SK-N-MC (cell line): ENCODE data around the gene WFIKKN1.

ENCODE experiments used
- DNase-seq: peaks from one replicate; pipeline ENCODE4 v3.0.0-alpha.2; 2011; ENCODE audit warnings: low read depth, low spot score
- H3K27ac ChIP-seq: fragments of 200-600 bp; sonication (generic); 2 replicates; pipeline ENCODE4 v1.5.1; 2016; ENCODE audit warnings: mixed run types
- H3K36me3 ChIP-seq: fragments of 200-600 bp; sonication (generic); 2 replicates; pipeline ENCODE4 v1.6.1; 2017; ENCODE audit warnings: antibody characterized with exemption, low read length, mixed read lengths; ENCODE audit not compliant: insufficient read depth
- H3K4me3 ChIP-seq: fragments of 200-600 bp; sonication (generic); 2 replicates; pipeline ENCODE4 v1.5.1; 2016
- H3K9ac ChIP-seq: fragments of 200-600 bp; sonication (generic); 2 replicates; pipeline ENCODE4 v1.8.0; 2017; ENCODE audit warnings: mixed run types, mixed read lengths; ENCODE audit not compliant: insufficient read length
- H3K9me3 ChIP-seq: fragments of 200-600 bp; sonication (generic); 2 replicates; pipeline ENCODE4 v1.6.1; 2017; ENCODE audit warnings: low read depth, mild to moderate bottlenecking, antibody characterized with exemption, low read length, moderate library complexity, mixed read lengths
- EZH2 ChIP-seq: fragments of 200-600 bp; sonication (generic); IDR thresholded peaks from one replicate; pipeline ENCODE4 v1.6.1; 2017; ENCODE audit warnings: antibody characterized with exemption
- FOXP2 ChIP-seq: optimal IDR thresholded peaks from 2 replicates; pipeline ENCODE3; 2011; ENCODE audit warnings: mild to moderate bottlenecking, moderate library complexity; ENCODE audit not compliant: insufficient read depth; ENCODE audit errors: extremely low read length, control extremely low read depth
- POLR2AphosphoS5 ChIP-seq: IDR thresholded peaks from 2 replicates; pipeline ENCODE4 v1.6.1; 2012; ENCODE audit warnings: mild to moderate bottlenecking, low read depth, low read length, borderline replicate concordance

The WFIKKN1 gene

GRCh38 chr16:669666-670065 is 38.9 kb downstream of the WFIKKN1 start:
- H3K9me3 ChIP-seq = no peaks in the 10 kb centered on the region
- no peak for DNase-seq
- peaks cover 49% of the 10 kb centered on the region; the same call in 1 of the 2 replicates for H3K36me3 ChIP-seq
- H3K9ac ChIP-seq = no peak overlapping the region
- no peak overlapping the region for H3K4me3 ChIP-seq
- TF ChIP-seq POLR2AphosphoS5 (no peak), FOXP2 (no peak), EZH2 (no peak)
- H3K27ac ChIP-seq = no peak overlapping the region

DNA sequence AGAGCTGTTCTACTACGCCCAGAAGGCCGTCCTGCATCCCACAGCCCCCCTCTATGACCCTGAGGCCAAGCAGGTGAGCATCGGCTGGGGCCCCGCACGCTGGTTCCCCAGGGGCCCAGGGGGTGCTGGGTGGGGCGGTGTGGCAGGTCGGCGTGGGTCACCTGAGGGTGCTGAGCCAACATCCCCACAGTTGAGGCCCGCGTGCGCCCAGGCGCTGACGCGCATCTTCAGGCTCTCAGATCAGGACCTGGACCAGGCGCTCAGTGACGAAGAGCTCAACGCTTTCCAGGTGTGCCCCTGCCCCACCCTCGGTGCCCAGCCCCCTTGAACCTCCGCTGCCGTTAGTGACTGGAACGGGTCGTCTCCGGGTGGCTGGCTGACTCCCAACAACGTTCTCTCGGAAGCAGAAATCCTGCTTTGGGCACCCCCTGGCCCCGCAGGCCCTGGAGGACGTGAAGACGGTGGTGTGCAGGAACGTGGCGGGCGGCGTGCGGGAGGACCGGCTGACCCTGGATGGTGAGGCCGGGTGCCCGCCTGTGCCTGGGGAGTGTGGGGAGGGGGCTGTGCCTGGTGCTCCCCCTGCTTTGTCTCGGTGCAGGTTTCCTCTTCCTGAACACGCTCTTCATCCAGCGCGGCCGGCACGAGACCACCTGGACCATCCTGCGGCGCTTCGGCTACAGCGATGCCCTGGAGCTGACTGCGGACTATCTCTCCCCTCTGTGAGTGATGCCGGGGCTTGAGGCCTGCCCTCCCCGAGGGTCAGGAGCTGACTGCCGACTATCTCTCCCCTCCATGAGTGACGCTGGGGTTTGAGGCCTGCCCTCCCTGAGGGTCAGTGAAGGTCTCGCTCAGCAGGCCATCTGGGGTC is 39.9 kb downstream of the WFIKKN1 start:
- no peak for TF ChIP-seq EZH2
- peaks cover 49% of the 10 kb centered on the region; the same call in 1 of the 2 replicates for H3K36me3 ChIP-seq

DNA sequence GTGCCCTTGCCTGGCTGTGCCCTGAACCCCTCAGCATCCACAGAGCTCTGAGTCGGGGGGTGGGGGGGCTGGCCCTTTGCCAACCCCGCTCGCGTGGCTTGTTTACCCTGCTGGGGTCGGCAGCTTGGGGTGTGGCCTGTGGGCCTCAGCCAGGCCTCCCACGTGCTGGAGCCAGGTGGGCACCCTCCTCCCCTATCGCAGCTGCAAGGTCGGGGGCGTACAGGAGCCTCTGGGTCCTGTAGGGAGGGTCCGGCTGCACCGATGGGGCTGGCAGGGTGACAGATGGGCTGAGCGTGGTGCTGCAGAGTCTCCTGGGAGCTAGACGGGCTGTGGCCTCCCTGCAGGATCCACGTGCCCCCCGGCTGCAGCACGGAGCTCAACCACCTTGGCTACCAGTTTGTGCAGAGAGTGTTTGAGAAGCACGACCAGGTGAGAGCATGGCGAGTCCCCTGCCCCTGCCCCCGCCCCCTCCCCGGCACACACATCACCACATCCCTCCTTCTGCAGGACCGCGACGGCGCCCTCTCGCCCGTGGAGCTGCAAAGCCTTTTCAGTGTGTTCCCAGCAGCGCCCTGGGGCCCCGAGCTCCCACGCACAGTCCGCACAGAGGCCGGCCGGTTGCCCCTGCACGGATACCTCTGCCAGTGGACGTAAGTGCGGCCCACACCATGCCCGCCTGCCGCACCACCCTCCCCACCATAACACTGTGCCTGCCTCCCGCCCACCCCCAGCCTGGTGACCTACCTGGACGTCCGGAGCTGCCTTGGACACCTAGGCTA is 40.8 kb downstream of the WFIKKN1 start:
- H3K27ac ChIP-seq = no peak overlapping the region
- H3K36me3 ChIP-seq = peaks cover 49% of the 10 kb centered on the region; the same call in 1 of the 2 replicates
- H3K9ac ChIP-seq = no peak overlapping the region
- no peak for DNase-seq
- TF ChIP-seq FOXP2 (no peak), EZH2 (no peak), POLR2AphosphoS5 (no peak)
- no peaks in the 10 kb centered on the region for H3K9me3 ChIP-seq
- no peak overlapping the region for H3K4me3 ChIP-seq

More for the DNA sequence above, 39.9 kb downstream of the WFIKKN1 start:
- Histone ChIP-seq H3K9ac (no peak overlapping the region), H3K9me3 (no peaks in the 10 kb centered on the region), H3K4me3 (no peak overlapping the region), H3K27ac (no peak overlapping the region)
- no peak for DNase-seq

DNA sequence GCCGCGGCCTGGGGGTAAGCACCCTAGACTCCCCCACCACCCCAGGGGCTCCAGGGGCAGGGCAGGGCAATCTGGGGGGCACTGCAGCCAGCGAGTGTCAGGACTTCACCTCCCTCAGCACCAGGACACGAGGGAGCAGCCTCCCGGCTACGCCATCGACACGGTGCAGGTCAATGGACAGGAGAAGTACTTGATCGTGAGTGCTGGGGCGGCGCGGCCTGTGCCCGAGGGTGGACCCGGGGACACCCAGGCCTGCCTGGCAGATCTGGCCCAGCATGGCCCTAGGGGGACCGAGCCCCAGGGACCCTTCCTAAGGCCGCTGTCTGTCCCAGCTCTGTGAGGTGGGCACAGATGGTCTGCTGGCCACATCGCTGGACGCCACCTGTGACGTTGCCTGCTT is 41.6 kb downstream of the WFIKKN1 start:
- Histone ChIP-seq H3K9ac (no peak overlapping the region), H3K9me3 (no peaks in the 10 kb centered on the region), H3K36me3 (peaks cover 49% of the 10 kb centered on the region; the same call in 1 of the 2 replicates), H3K4me3 (no peak overlapping the region), H3K27ac (no peak overlapping the region)
- no peak for DNase-seq
- TF ChIP-seq POLR2AphosphoS5 = no peak
- TF ChIP-seq FOXP2 = no peak
- TF ChIP-seq EZH2 = no peak

GRCh38 chr16:672851-673250 is 42.1 kb downstream of the WFIKKN1 start:
- Histone ChIP-seq H3K9me3 (no peaks in the 10 kb centered on the region), H3K4me3 (no peak overlapping the region), H3K36me3 (peaks cover 49% of the 10 kb centered on the region; the same call in 1 of the 2 replicates), H3K27ac (no peak overlapping the region), H3K9ac (no peak overlapping the region)
- DNase-seq = no peak
- TF ChIP-seq POLR2AphosphoS5 (no peak), EZH2 (no peak), FOXP2 (no peak)

DNA sequence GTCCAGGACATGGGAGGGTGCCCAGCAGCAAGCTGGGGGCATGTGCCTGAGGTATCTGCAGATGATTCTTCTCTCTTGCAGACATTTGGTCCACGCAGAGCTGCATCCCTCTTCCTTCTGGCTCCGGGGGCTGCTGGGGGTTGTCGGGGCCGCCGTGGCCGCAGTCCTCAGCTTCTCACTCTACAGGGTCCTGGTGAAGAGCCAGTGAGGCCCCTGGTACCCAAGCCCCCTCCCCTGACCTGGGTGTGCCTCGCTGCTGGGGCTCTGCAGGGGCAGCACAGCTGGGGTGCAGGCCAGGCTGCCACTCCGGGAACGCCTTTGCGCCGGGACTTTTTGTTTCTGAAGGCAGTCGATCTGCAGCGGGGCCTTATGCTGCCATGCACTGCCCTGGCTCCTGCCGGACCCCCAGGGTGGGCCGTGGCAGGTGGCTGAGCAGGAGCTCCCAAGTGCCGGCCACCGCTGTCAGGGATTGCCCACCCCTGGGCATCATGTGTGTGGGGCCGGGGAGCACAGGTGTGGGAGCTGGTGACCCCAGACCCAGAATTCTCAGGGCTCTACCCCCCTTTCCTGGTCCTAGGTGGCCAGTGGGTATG is 42.7 kb downstream of the WFIKKN1 start:
- peaks cover 49% of the 10 kb centered on the region; the same call in 1 of the 2 replicates for H3K36me3 ChIP-seq
- no peak overlapping the region for H3K9ac ChIP-seq
- TF ChIP-seq EZH2 (no peak), FOXP2 (no peak), POLR2AphosphoS5 (no peak)
- no peak for DNase-seq
- H3K27ac ChIP-seq = 0 out of 2 replicates have a peak overlapping the region, but pooled peaks have one; percentile 8
- no peak overlapping the region for H3K4me3 ChIP-seq
- H3K9me3 ChIP-seq = no peaks in the 10 kb centered on the region

GRCh38 chr16:674214-674881 is 43.6 kb downstream of the WFIKKN1 start:
- no peak for TF ChIP-seq FOXP2
- no peak for TF ChIP-seq EZH2
- TF ChIP-seq POLR2AphosphoS5 = no peak; the same call in 1 of the 2 replicates
- DNase-seq = no peak
- no peak overlapping the region for H3K4me3 ChIP-seq
- peaks cover 46% of the 10 kb centered on the region; the same call in 1 of the 2 replicates for H3K36me3 ChIP-seq
- no peaks in the 10 kb centered on the region for H3K9me3 ChIP-seq
- 0 out of 2 replicates have a peak overlapping the region, but pooled peaks have one; percentile 8 for H3K27ac ChIP-seq
- H3K9ac ChIP-seq = no peak overlapping the region
